ENCODE data around the gene PLEKHA8.

GRCh38 chr7:30032310-30033125, 4.3 kb downstream of the PLEKHA8 start:
- TF ChIP-seq POLR2AphosphoS5 (IDR thresholded peaks at IDR 0.05; ENCODE audit: borderline replicate concordance, low read depth, low read length) (no peak), EZH2 (IDR thresholded peaks at IDR 0.05) (no peak)
